OCI-LY1 (cell line): ENCODE measurements around the gene CCBE1.

ENCODE experiments used
- CTCF ChIP-seq: fragments of 200-600 bp; sonication (generic), shearing (Covaris generic); IDR thresholded peaks from 2 replicates; pipeline ENCODE4 v1.5.1; 2017; ENCODE audit warnings: mild to moderate bottlenecking, antibody characterized with exemption, low read length, moderate library complexity, mixed read lengths
- EZH2 ChIP-seq: fragments of 200-600 bp; sonication (generic), shearing (Covaris generic); IDR thresholded peaks from 2 replicates; pipeline ENCODE4 v1.8.0; 2017; ENCODE audit warnings: borderline replicate concordance, mixed run types, mild to moderate bottlenecking, antibody characterized with exemption, low read length, moderate library complexity, mixed read lengths

- TF ChIP-seq CTCF (no peak), EZH2 (no peak)
These were observed 178.5 kb downstream of the CCBE1 start for GRCh38 chr18:59518705-59519104.
